DLD1 (cell line): Measurements from ENCODE around the gene HEXA.

Source experiments
- in situ Hi-C: cut with HindIII; loops from 2 replicates; pipeline ENCODE4 v1.10.0; 2017; ENCODE audit warnings: low sequenced_read_pairs

The HEXA gene

DNA sequence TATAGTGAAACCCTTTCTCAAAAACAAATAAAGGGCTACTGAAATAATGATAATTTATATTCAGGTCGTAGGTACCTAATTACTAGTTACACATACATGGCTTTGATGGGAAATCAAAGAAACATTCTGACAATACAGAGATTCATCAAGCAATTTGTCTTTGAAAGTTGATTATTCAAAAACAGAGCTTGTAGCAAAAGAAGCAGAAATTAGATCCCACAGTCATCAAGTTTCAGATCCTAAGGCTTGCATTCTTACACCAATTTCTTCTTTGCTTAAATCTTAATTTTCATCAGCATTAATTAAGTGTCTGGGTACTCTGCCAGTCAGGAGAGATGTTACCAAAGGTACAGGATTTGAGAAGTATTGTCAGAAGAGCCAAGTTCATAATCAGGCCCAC, 1.5 kb upstream of the HEXA start:
- in situ Hi-C loops, result no loop called here

DNA sequence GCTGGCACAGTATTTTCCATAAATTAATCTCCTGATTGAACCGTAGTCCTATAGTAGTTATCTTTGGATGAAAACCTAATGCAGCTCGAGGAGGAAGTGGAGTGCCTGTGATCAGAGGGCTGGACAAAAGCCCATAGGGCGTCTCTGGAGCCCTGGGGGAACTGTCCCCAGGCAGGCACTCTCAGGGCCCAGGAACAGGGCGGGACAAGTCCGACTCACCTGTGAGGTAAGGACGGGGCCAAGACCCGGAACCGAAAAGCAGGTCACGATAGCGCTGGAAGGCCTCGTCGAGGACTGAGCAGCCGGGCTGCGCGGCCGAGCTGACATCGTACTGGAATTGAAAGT, 341 bp downstream of the HEXA start:
- in situ Hi-C loops, result no loop called here

DNA sequence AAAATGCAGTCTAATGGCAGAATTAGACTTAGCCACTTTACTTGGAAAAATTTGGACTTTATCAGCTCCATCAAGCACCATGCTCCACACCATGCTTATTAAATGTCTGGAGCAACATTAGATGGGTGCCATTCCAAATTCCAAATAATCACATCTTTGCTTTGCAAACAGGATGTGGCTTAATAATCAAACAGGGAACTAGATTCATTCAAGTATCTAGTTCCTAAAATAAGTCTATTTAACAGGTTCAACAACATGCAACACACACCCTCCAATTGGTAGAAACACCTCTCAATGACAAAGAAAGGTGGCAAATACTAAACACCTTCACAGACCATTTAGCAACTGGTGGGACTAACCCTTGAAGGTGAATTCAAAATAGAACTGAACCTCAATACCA, 3.5 kb downstream of the HEXA start:
- in situ Hi-C loops, result no loop called here

DNA sequence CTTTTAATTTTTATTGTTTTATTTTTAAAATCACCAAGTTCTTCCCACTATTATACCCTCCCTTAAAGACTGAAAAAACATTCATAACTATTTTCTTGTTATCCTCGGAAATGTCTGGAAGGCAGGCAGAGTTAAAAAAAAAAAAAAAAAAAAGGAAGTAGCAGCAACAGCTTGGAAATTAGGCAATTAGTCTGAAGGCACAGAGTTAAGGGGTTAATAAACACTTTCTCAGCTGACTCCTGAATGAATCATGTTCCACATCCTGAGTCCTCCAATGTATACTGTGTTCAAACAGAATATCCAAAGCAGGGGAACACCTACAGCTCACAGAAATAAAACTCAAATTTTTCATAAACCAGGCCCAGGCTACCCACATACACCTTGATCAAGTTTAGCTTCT, 5.8 kb downstream of the HEXA start:
- in situ Hi-C loops, result no loop called here

DNA sequence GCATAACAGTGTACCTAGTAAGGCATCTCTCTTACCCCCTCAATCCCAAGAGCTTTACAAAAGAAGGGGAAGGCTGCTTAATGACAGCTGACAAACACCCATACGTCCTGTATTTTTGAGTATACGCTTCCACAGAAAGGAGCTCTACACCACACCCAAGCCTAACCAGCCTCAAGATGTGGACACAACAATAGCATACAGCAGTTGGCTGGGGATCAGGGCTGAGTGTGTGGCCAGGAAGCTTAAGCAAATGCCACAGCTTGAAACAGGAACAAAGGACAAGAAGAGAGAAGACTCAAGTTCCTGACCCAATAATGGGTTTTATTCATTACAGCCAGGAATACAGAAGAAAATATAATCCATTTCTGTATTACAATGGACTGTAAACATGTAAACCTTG, 6.9 kb downstream of the HEXA start:
- in situ Hi-C loops, result no loop called here

DNA sequence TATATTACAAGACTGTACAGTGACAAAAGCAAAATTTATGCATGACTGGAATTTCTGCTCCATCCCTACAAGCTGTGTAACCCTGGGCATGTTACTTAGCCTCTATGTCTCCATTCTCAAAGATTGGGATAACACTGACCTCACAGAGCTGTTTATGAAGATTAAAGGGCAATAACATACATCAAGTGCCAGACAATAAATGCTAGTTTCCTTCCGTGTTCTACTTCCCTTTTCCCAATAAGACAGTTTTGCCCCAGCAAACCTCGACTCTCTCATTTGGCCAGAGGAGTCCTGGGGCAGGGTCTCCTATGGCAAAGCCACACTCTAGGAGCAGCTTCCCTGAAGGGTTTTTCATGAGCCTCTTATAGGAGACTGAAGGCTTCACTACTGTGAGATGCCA, 7.5 kb downstream of the HEXA start:
- in situ Hi-C loops, result no loop called here

DNA sequence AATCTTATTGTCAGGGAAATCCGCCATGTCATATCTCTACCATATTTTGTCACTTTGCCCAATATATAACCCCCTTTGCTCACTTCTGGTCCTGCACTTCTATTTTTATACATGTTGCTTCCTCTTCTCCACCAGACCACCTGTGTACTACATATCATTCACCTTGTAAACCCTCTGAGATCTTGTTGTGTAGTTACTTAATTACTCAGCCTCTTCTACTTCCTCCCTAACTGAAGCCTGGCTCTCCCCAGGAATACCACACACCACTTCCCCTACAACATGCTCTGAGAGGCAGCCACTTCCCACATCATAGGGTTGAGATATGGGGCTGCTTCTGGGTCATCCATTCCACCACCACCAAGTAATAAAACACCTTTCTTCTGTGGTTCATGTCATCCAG, 10.0 kb downstream of the HEXA start:
- in situ Hi-C loops, result no loop called here

DNA sequence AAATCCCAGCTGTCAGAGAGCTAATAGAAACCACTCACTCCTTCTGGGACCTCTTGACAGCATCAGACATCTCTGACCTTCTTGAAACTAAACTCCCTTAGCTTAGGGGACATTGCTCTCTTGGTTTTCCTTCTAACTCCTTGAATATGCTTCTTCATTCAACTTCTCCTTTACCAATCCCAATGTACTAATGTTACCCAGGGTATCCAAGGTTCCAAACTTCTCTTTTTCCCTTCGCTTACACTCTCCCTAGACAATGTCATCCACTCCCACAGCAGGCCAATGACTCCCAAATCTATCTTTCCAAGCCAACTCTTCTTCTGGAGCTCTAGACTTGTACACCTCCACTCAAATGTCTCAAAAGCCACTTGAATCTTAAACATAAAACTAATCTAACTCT, 14.6 kb downstream of the HEXA start:
- in situ Hi-C loops, result no loop called here

DNA sequence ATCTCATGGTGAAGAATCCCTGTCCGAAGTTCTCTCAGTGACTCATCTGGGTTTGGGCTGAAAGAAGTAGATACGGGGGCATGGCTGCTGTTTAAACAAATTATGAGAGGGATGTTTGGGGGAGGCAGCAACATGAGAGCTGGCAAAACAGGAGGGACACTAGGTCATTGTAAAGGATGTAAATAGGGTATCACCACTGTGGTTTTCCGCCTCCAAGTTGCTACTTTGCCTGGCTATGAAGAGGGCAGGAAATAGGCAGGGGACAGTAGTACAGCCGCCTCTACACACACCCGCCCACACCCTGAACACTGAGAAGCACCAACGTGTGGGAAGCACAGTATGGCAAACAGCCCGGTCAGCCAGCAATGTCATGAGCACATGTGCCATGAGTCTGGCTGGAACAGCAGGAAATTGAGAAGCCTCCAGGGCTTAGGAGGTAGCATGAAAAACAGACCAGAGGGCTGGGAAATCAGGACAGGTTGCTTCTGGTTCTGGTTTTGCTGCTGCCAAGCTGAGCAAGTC, 17.1 kb downstream of the HEXA start:
- in situ Hi-C loops, result no loop called here

DNA sequence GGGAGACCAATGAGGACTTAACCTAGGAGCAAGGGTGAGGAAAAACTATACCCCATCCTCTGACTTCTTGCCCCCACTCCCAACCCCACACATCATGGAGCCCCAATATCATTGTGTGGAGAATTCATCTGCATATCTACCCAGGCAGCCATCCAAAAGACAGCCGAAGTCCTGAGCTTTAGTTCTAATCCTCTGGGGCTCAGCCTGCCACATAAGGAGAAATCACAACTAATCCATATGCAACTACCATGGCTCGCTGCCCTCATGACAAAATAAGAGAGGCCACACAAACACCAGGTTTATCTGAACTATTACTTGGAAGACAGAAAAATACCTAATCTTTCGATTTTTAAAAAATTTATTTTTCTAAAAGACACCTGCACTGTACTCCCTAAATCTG, 17.7 kb downstream of the HEXA start:
- in situ Hi-C loops, result no loop called here

DNA sequence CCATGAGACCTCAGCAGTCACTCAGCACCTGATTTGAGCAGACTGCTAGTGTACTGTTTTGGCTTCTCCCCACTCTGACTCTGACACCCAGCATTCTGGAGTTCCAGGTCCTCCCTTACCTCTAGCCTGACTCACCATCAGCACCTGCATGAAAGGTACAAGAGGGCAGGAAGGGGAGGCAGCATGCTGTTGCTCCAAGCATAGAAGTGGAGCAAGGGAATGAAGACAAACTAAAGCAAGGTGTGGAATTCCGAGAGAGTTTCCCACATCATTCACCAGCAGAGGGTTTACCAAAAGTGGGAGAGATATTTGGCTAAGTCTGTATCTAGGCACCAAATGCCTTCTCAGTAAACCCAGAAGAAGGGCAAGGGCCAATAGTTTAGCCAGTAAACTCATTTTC, 21.3 kb downstream of the HEXA start:
- in situ Hi-C loops, result no loop called here

DNA sequence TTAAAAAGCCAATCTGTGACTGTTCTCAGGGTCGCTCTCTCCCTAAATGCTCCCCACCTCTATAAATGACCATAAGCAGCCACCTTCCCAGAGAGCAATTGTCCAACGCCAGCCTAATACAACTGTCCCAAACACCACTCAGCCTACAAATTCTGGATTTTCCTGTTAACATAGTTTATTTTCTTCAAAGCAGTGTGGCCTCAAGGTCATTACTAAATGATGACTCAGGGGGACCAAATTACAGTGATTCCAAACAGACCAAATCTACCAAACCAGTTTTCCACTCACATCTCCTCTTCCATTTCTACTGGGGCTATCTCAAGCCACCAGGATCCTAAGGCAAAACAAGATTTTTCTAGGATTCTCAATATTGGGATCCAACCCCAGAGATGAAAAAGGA, 22.5 kb downstream of the HEXA start:
- in situ Hi-C loops, result no loop called here

DNA sequence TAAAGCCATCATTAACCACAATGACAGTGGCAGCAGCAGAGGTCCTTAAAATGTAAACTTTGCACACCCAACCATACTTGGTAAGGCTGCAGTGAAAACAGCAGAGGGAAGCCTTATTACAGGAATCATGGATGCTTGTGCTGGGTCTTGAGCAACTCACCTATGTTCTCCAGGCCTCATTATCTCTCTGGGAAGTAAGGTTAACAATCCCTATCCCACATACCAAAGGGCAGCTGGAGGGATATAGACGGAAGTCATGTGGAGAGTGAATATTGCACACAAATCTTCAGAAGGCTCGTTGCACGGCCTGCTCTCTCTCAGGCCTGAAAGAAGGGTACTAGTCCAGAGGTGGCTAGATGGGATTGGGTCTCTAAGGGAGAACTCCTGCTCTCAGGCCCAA, 30.0 kb downstream of the HEXA start:
- in situ Hi-C loops, result no loop called here

DNA sequence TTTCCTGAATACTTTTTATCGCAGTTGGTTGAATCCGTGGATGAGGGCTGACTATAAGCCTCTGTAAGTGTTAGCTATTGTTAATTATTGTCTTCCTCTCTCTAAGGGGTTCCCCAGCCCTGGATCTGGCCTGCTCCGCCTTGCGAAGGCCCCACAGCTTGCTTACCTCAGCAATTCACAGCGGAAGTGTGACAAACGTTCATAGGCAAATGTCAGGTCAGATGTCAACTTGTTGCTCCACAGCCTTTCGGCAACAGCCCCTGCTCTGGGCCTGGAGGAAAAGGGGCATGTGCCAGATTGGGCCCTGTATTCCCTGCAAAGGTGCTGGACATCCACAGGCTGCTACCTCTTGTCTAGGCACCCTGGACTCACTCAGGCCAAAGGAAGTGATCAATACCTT, 30.5 kb downstream of the HEXA start:
- in situ Hi-C loops, result no loop called here

DNA sequence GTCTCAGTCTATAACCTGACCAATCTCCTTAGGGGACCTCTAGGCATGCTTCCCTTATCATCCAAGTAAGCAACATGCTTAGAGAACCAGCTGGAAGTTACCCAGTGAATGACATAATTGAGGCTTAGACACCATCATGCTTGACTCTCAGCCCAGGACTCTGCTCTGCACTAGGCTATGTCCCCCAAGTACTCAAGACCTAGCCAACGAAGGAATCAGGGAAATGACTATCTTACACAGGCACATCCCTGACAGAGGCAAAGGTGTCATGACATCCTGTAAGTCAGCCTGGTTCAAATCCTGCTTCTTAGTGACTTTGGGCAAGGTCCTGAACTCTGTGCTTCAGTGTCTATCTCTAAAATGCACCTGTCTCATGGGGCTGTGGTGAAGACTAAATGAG, 31.2 kb downstream of the HEXA start:
- in situ Hi-C loops, result no loop called here

DNA sequence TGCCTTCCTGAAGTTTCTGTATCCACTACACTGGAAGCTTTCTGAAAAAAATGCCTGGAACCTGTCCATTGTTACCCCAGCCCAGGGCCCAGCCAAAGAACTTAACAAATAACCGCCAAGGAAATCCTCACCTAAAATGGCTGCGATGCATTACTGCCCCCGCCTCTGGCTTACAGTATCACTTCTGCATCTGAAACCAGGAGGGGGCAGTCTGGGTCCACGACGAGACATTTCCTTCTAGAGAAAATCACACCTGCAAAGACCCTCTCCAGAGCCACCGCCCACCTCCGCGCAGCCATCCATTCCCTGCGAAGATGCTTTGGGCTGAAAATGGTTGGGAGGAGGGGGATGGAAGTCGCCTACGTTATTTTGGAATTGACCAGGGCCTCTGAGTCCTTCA, 33.4 kb downstream of the HEXA start:
- in situ Hi-C loops, result no loop called here

DNA sequence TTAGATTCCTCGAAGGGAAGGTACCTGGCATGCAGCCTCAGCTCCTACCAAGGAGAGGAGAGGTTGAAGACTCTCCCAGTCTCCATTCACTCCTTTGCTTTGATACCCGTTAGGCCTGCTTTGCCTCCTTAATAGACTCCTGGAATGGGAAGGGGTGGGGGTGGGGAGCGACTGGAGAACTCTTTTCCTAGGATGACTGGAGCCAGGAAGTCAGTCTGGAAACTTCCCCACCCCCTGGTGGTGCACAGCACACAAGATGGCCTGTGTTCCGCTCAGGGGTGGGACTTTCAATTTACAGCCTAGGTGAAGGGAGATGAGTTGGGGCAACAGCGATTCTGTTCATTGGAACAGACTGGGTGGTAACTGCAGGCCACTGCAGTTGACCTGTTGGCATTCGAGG, 34.5 kb downstream of the HEXA start:
- in situ Hi-C loops, result no loop called here

DNA sequence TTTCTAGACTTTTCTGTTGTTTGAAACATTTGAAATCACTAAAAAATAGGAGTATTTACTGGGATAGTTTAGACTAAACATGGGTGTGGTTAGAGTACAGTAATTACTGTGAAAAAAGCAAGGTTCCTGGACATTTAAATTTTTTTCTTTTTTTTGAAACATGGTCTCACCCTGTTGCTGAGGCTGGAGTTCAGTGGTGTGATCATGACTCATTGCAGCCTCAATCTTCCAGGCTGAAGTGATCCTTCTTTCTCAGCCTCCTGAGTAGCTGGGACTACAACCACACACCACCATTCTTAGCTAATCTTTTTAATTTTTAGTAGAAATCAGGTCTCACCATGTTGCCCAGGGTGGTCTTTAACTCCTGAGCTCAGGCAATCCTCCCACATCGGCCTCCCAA, 35.4 kb downstream of the HEXA start:
- in situ Hi-C loops, result no loop called here

DNA sequence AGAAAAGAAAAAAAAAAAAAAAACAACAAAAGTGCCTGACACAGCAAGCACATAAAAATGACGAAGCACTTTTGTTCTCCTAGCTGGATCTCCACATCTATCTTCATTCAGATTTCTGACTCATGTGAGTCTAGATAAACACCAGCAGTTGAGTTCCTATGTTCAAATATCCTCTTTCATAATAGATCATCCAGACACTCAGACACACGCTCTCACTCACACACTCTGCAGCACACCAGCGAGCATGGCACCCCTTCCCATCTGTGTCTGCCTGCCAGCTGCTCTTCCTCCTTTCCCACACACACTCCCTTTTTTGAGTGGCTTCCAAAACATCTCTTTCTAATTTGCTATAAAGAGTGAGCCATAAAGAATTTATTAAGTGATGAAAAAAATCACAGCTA, 36.0 kb downstream of the HEXA start:
- in situ Hi-C loops, result no loop called here

DNA sequence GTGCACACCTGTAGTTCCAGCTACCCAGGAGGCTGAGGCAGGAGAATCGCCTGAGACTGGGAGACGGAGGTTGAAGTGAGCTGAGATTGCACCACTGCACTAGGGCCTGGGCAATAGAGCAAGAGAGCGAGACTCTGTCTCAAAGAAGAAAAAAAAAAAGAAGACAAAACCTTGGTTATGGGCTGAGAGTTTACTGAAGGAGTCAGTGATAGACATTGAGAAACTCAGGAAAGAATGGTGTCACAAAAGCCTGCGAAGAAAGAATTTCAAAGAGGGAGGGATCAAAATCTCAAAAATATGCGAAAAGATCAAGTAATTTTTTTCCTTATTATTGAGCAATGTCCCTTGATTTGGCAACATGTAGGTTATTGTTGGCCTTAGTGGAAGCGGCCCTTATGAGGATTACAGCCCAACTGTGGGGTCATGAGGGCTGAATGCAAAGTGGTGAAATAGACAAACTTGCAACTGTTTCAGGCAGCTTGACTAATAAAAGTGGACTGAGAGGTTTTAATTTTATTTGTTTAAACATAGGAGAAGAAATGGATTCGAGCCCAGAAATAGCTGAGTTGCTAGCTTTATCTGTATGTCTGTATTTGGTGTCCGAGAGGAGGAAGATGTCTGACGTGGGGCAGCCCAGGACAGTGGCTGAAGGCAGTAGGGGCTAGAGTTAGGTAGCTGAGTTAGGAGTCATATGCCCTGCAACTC, 37.0 kb downstream of the HEXA start:
- in situ Hi-C loops, result no loop called here

DNA sequence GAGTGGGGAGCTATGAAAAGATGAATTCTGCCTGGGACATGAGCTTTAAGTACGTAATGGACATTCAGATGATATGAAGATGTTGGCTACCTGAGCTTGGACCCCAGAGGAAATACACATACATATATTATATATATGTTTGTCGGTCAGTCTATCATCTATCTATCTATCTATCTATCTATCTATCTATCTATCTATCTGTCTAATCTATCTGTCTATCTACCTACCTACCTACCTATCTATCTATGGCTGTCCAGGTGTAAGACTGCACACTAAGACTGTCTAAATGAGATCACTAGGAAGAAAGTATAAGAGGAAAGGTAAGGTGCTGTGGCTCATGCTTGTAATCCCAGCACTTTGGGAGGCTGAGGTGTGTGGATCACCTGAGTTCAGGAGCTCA, 37.7 kb downstream of the HEXA start:
- in situ Hi-C loops, result no loop called here

DNA sequence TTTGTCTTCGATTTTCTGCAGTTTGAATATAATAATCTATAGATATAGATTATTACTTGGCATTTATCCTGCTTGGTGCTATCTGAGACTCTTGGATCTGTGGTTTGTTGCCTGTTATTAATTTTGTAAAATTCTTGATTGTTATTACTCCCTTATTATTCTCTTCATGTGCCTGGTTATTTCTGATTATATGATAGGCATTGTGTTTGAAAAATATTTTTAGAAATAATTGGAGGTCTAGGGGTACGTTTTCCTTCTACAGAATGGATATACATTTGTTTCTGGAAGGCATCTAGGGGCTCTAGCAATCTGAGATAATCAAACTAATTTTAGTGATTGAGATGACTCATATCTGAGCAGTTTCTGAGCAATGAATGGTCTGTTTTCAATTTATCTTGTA, 41.0 kb downstream of the HEXA start:
- in situ Hi-C loops, result no loop called here

DNA sequence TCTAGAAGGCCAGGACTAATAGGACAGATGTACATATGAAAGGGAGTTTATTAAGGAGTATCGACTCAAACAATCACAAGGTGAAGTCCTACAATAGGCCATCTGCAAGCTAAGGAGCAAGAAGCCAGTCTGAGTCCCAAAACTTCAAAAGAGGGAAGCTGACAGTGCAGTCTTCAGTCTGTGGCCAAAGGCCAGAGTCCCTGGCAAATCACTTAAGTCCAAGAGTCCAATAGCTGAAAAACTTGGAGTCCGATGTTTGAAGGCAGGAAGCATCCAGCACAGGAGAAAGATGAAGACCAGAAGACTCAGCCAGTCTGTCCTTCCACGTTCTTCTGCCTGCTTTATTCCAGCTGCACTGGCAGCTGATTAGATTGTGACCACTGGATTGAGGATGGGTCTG, 44.8 kb downstream of the HEXA start:
- in situ Hi-C loops, result no loop called here
